H9 (cell line): ENCODE measurements around the gene CARMIL3. TPM values are rescaled to one million over a fixed set of nuclear protein-coding genes. Genes with fewer than 3 reads are reported as not detected.
"Not testable (repeated sequence)": the region's sequence is repeated elsewhere in the genome, so short reads cannot be mapped to it uniquely, and the experiment has no call there.

Experiments
- DNase-seq: peaks from one replicate; pipeline ENCODE4 v3.0.0-alpha.2; 2017
- H2AFZ ChIP-seq: one replicate; pipeline ENCODE4 v1.6.1; 2013; ENCODE audit warnings: mild to moderate bottlenecking, low read length, control low read depth, moderate library complexity
- H2AK5ac ChIP-seq: 2 replicates; pipeline ENCODE4 v1.6.1; 2013; ENCODE audit warnings: low read length, control low read depth, mixed read lengths; ENCODE audit not compliant: insufficient read length
- H2BK120ac ChIP-seq: one replicate; pipeline ENCODE4 v1.6.1; 2013; ENCODE audit warnings: low read depth, mild to moderate bottlenecking, low read length, control low read depth, inconsistent platforms; ENCODE audit not compliant: poor library complexity, severe bottlenecking
- H2BK12ac ChIP-seq: 2 replicates; pipeline ENCODE4 v1.6.1; 2013; ENCODE audit warnings: low read length, control low read depth, mixed read lengths, low read depth; ENCODE audit not compliant: insufficient read length
- H2BK15ac ChIP-seq: 2 replicates; pipeline ENCODE4 v1.6.1; 2013; ENCODE audit warnings: low read depth, low read length, control low read depth
- H2BK20ac ChIP-seq: one replicate; pipeline ENCODE4 v1.6.1; 2013; ENCODE audit warnings: low read depth, mild to moderate bottlenecking, low read length, control low read depth, inconsistent platforms; ENCODE audit not compliant: poor library complexity, severe bottlenecking
- H2BK5ac ChIP-seq: 2 replicates; pipeline ENCODE4 v1.6.1; 2013; ENCODE audit warnings: low read length, control low read depth, mixed read lengths; ENCODE audit not compliant: insufficient read length
- H3K14ac ChIP-seq: 2 replicates; pipeline ENCODE4 v1.6.1; 2013; ENCODE audit warnings: low read length, control low read depth; ENCODE audit not compliant: insufficient read depth
- H3K18ac ChIP-seq: 2 replicates; pipeline ENCODE4 v1.6.1; 2013; ENCODE audit warnings: low read depth, mild to moderate bottlenecking, mixed read lengths, low read length, control low read depth; ENCODE audit not compliant: insufficient read length
- H3K23ac ChIP-seq: 2 replicates; pipeline ENCODE4 v1.6.1; 2013; ENCODE audit warnings: low read length, control low read depth, mixed read lengths, low read depth; ENCODE audit not compliant: insufficient read length
- H3K23me2 ChIP-seq: 2 replicates; pipeline ENCODE4 v1.6.1; 2013; ENCODE audit warnings: low read depth, mild to moderate bottlenecking, mixed read lengths, low read length, control low read depth; ENCODE audit not compliant: insufficient read length, poor library complexity, severe bottlenecking
- H3K27ac ChIP-seq: 2 replicates; pipeline ENCODE4 v1.5.1; 2013; ENCODE audit warnings: low read length, control low read depth, mixed read lengths, low read depth; ENCODE audit not compliant: insufficient read length
- H3K27me3 ChIP-seq: 2 replicates; pipeline ENCODE4 v1.6.1; 2013; ENCODE audit warnings: low read length, control low read depth, inconsistent platforms; ENCODE audit not compliant: insufficient read depth
- H3K4ac ChIP-seq: 2 replicates; pipeline ENCODE4 v1.6.1; 2013; ENCODE audit warnings: low read depth, mild to moderate bottlenecking, control low read depth, inconsistent platforms, low read length, moderate library complexity
- H3K4me1 ChIP-seq: 2 replicates; pipeline ENCODE4 v1.6.1; 2013; ENCODE audit warnings: low read length, control low read depth, inconsistent platforms; ENCODE audit not compliant: insufficient read depth
- H3K4me2 ChIP-seq: 2 replicates; pipeline ENCODE4 v1.6.1; 2013; ENCODE audit warnings: low read length, control low read depth, mixed read lengths; ENCODE audit not compliant: insufficient read length, insufficient read depth
- H3K56ac ChIP-seq: 2 replicates; pipeline ENCODE4 v1.6.1; 2013; ENCODE audit warnings: low read depth, mild to moderate bottlenecking, mixed read lengths, low read length, control low read depth; ENCODE audit not compliant: insufficient read length
- H3K79me1 ChIP-seq: 2 replicates; pipeline ENCODE4 v1.6.1; 2013; ENCODE audit warnings: low read depth, mild to moderate bottlenecking, moderate library complexity, low read length, control low read depth, inconsistent platforms; ENCODE audit not compliant: insufficient read depth, poor library complexity, severe bottlenecking
- H3K79me2 ChIP-seq: 2 replicates; pipeline ENCODE4 v1.6.1; 2013; ENCODE audit warnings: low read length, control low read depth, inconsistent platforms; ENCODE audit not compliant: insufficient read depth
- H3K9ac ChIP-seq: 2 replicates; pipeline ENCODE4 v1.6.1; 2013; ENCODE audit warnings: low read length, control low read depth, mixed read lengths; ENCODE audit not compliant: insufficient read length; ENCODE audit errors: extremely low read depth
- H3K9me3 ChIP-seq: one replicate; pipeline ENCODE4 v1.6.1; 2013; ENCODE audit warnings: low read depth, low read length, inconsistent platforms; ENCODE audit not compliant: control insufficient read depth
- H3T11ph ChIP-seq: one replicate; pipeline ENCODE4 v1.6.1; 2013; ENCODE audit warnings: mild to moderate bottlenecking, low read length, control low read depth, inconsistent platforms
- H4K20me1 ChIP-seq: one replicate; pipeline ENCODE4 v1.6.1; 2013; ENCODE audit not compliant: control insufficient read depth, insufficient read length, insufficient read depth
- H4K5ac ChIP-seq: 2 replicates; pipeline ENCODE4 v1.6.1; 2013; ENCODE audit warnings: low read depth, mild to moderate bottlenecking, mixed read lengths, low read length, control low read depth; ENCODE audit not compliant: insufficient read length
- H4K8ac ChIP-seq: replicated peaks from 2 replicates; pipeline ENCODE4 v1.6.1; 2013; ENCODE audit warnings: low read length, control low read depth, mixed read lengths, low read depth; ENCODE audit not compliant: insufficient read length
- H4K91ac ChIP-seq: 2 replicates; pipeline ENCODE4 v1.6.1; 2013; ENCODE audit warnings: low read depth, mild to moderate bottlenecking, moderate library complexity, mixed read lengths, low read length, control low read depth; ENCODE audit not compliant: insufficient read length
- H3K27ac Mint-ChIP-seq, 3 experiments: 2 replicates in 2 of 3; 3 replicates in 1 of 3; pipeline ENCODE4 v1.8.0; 2020 to 2021; ENCODE audit warnings: mixed read lengths in 3 of 3, mild to moderate bottlenecking in 1 of 3, moderate library complexity in 1 of 3
- H3K27me3 Mint-ChIP-seq: 2 replicates; pipeline ENCODE4 v1.8.0; 2021; ENCODE audit warnings: low read depth, mild to moderate bottlenecking, moderate library complexity, mixed read lengths
- H3K36me3 Mint-ChIP-seq, 3 experiments: 2 replicates in 2 of 3; 3 replicates in 1 of 3; pipeline ENCODE4 v1.8.0; 2020 to 2021; ENCODE audit warnings: low read depth in 3 of 3, mixed read lengths in 3 of 3; ENCODE audit not compliant: insufficient read depth in 1 of 3
- H3K4me1 Mint-ChIP-seq, 2 experiments: 2 replicates each; pipeline ENCODE4 v1.8.0; 2020; ENCODE audit warnings: mixed read lengths in 2 of 2
- H3K4me3 Mint-ChIP-seq, 2 experiments: 2 replicates in 1 of 2; 3 replicates in 1 of 2; pipeline ENCODE4 v1.8.0; 2020 to 2021; ENCODE audit warnings: mild to moderate bottlenecking in 2 of 2, mixed read lengths in 2 of 2, moderate library complexity in 1 of 2
- H3K9me3 Mint-ChIP-seq, 2 experiments: 2 replicates in 1 of 2; 3 replicates in 1 of 2; pipeline ENCODE4 v1.8.0; 2020; ENCODE audit warnings: mild to moderate bottlenecking in 2 of 2, mixed read lengths in 2 of 2, moderate library complexity in 1 of 2
- CTCF ChIP-seq: fragments of 200-600 bp; sonication (generic); conservative IDR thresholded peaks from 3 replicates; pipeline ENCODE4 v1.8.0; 2021; ENCODE audit warnings: antibody characterized with exemption, mild to moderate bottlenecking
- WGBS: extraction: QIAGEN DNeasy Blood & Tissue Kit; methylation state at CpG from one replicate; pipeline ENCODE4 v1.1.7; 2013; ENCODE audit warnings: missing lambda C conversion rate, low lambda C conversion rate, mixed read lengths; ENCODE audit not compliant: insufficient read length; ENCODE audit errors: extremely low coverage; 5-methylcytosine and 5-hydroxymethylcytosine counted together
- total RNA-seq: library from RNA; stranded (reverse); gene quantifications from 2 replicates; pipeline ENCODE4 v1.2.1, GENCODE V29; 2021

CARMIL3 gene
- total RNA-seq, 1 experiment from 2014 or later, result 5.8 TPM

- H3K27me3 ChIP-seq, result no peaks in the 10 kb centered on the region
- peaks cover 3 to 6% of the 10 kb centered on the region in 2 experiments; a peak in 3 of 4 replicates for H3K4me1 Mint-ChIP-seq
- no peaks in the 10 kb centered on the region for H3K9me3 ChIP-seq
- no peak overlapping the region for H3K9ac ChIP-seq
- WGBS, result no CpG with 5 or more reads among the region's 5 CpGs
- H3K27ac ChIP-seq, result no peak overlapping the region
- no peak overlapping the region for H3K18ac ChIP-seq
- H3K4me1 ChIP-seq, result no peaks in the 10 kb centered on the region
- H2BK20ac ChIP-seq, result no peak overlapping the region
- H3K23ac ChIP-seq, result no peak overlapping the region
- no peak overlapping the region for H2BK12ac ChIP-seq
- no peak overlapping the region for H3K14ac ChIP-seq
- no peak overlapping the region for H2BK120ac ChIP-seq
- H3K79me1 ChIP-seq, result no peaks in the 10 kb centered on the region
- H2BK5ac ChIP-seq, result no peak overlapping the region
- H3K4me2 ChIP-seq, result no peak overlapping the region
- H3K9me3 Mint-ChIP-seq, result no peaks in the 10 kb centered on the region; a peak in 2 of 5 replicates
- no peaks in the 10 kb centered on the region for H3K79me2 ChIP-seq
- 0 out of 7 replicates have a peak, but pooled peaks cover 0 to 2% (median 0%) of the 10 kb centered on the region in 3 experiments for H3K36me3 Mint-ChIP-seq
- H4K8ac ChIP-seq, result no peak overlapping the region
- H4K20me1 ChIP-seq, result no peaks in the 10 kb centered on the region
- no peak overlapping the region for H3K4ac ChIP-seq
- no peak overlapping the region for H2AFZ ChIP-seq
- no peaks in the 10 kb centered on the region for H3K23me2 ChIP-seq
- H3K4me3 Mint-ChIP-seq, result no peak overlapping the region
- no peak overlapping the region for H2BK15ac ChIP-seq
- H4K5ac ChIP-seq, result no peak overlapping the region
- TF ChIP-seq CTCF, result no peak
- H4K91ac ChIP-seq, result no peak overlapping the region
- H2AK5ac ChIP-seq, result no peak overlapping the region
- H3T11ph ChIP-seq, result no peak overlapping the region
- DNase-seq, result no peak
- no peak overlapping the region for H3K56ac ChIP-seq
- H3K27me3 Mint-ChIP-seq, result peaks cover 12% of the 10 kb centered on the region
- H3K27ac Mint-ChIP-seq, result no peak overlapping the region
Measured at GRCh38 chr14:24042746-24043145, 9.1 kb upstream of the CARMIL3 start.

- H2BK15ac ChIP-seq, H3K23me2 ChIP-seq, H3K27me3 ChIP-seq, H3K36me3 Mint-ChIP-seq, DNase-seq, H3K4me3 Mint-ChIP-seq, H2BK5ac ChIP-seq, H2BK20ac ChIP-seq, H2BK12ac ChIP-seq, H3K4me2 ChIP-seq, H3K4me1 ChIP-seq, H3K56ac ChIP-seq, H3K9me3 Mint-ChIP-seq, H3K79me2 ChIP-seq, H2BK120ac ChIP-seq, H3K27ac ChIP-seq, H3K4ac ChIP-seq, H3K18ac ChIP-seq, H3K14ac ChIP-seq, H3K9me3 ChIP-seq, H3K9ac ChIP-seq, H3T11ph ChIP-seq, H4K20me1 ChIP-seq, H3K23ac ChIP-seq, H4K8ac ChIP-seq, H3K27ac Mint-ChIP-seq, H4K91ac ChIP-seq, H4K5ac ChIP-seq, H2AFZ ChIP-seq, H3K79me1 ChIP-seq, H2AK5ac ChIP-seq: not testable (repeated sequence)
- no CpG with 5 or more reads among the region's 2 CpGs for WGBS
- Mint-ChIP-seq H3K4me1 (peaks cover 15 to 23% of the 10 kb centered on the region in 2 experiments), H3K27me3 (peaks cover 15% of the 10 kb centered on the region)
Measured at GRCh38 chr14:24049002-24049401, 2.8 kb upstream of the CARMIL3 start.
